Ecto neural progenitor cell (in vitro differentiated cells): ENCODE data around the gene HOXA3.

ENCODE experiments used
- DNase-seq: peaks from one replicate; pipeline ENCODE4 v3.0.0-alpha.2; 2018; ENCODE audit warnings: low spot score

Gene HOXA3

GRCh38 chr7:27154901-27155815 is 2.8 kb upstream of the HOXA3 start:
- DNase-seq: peak; percentile 51

GRCh38 chr7:27154369-27154768 is 2.0 kb upstream of the HOXA3 start:
- peak; percentile 44 for DNase-seq

GRCh38 chr7:27153526-27153925 is 1.1 kb upstream of the HOXA3 start:
- DNase-seq: no peak

- DNase-seq: peak; percentile 44
These were observed 546 bp upstream of the HOXA3 start for GRCh38 chr7:27152816-27153442.

- peak; percentile 23 for DNase-seq
These were observed 947 bp downstream of the HOXA3 start for GRCh38 chr7:27151341-27151930.

GRCh38 chr7:27150568-27151340 is 1.6 kb downstream of the HOXA3 start:
- DNase-seq: peak; percentile 86

- no peak for DNase-seq
These were observed 2.4 kb downstream of the HOXA3 start for GRCh38 chr7:27149842-27150567.

- DNase-seq: peak; percentile 41
These were observed 3.4 kb downstream of the HOXA3 start for GRCh38 chr7:27148756-27149641.

- DNase-seq: peak; percentile 41
These were observed 4.2 kb downstream of the HOXA3 start for GRCh38 chr7:27148031-27148755.

- peak; percentile 51 for DNase-seq
These were observed 5.0 kb downstream of the HOXA3 start, which contains the start of gene HOXA6 for GRCh38 chr7:27147199-27148030. HOXA6 (minus strand) TSS chr7:27147774; CDS start chr7:27147749, 25 bp downstream.

GRCh38 chr7:27146491-27147198 is 5.7 kb downstream of the HOXA3 start:
- DNase-seq: peak; percentile 36

GRCh38 chr7:27145914-27146412 is 6.4 kb downstream of the HOXA3 start:
- DNase-seq: no peak

- DNase-seq: peak; percentile 41
These were observed 7.0 kb downstream of the HOXA3 start for GRCh38 chr7:27145165-27145913.

GRCh38 chr7:27144781-27145164 is 7.6 kb downstream of the HOXA3 start:
- DNase-seq: peak; percentile 52

- peak; percentile 46 for DNase-seq
These were observed 8.2 kb downstream of the HOXA3 start for GRCh38 chr7:27143950-27144780.
